ENCODE results near the gene CEMIP2. TPM values are rescaled to one million over a fixed set of nuclear protein-coding genes. Genes with fewer than 3 reads are reported as not detected.

Gene CEMIP2
- polyA plus RNA-seq, 3 donors: 11.6 to 58.7 (median 21.4) TPM

GRCh38 chr9:71778085-71778484, 9.8 kb upstream of the CEMIP2 start:
- H3K36me3 Mint-ChIP-seq: no peaks in the 10 kb centered on the region
- Histone ChIP-seq H3K79me2 (ENCODE audit: insufficient read depth, low read length) (no peaks in the 10 kb centered on the region), H3K4me2 (replicated peaks; ENCODE audit: extremely low read depth, low read length, poor library complexity, severe bottlenecking) (no peak overlapping the region), H2AFZ (ENCODE audit: insufficient read depth, low read depth, low read length, poor library complexity, severe bottlenecking) (no peak overlapping the region), H3K4me3 (replicated peaks in 1 of 3; ENCODE audit: low read depth in 2 of 3, low read length in 3 of 3) (no peak overlapping the region), H3K9me3 (replicated peaks in 1 of 2; ENCODE audit: control insufficient read depth in 1 of 2, insufficient read depth in 1 of 2, low read length in 2 of 2) (no peaks in the 10 kb centered on the region), H3K27me3 (ENCODE audit: control insufficient read depth in 2 of 2, insufficient read depth in 2 of 2, low read length in 2 of 2) (no peaks in the 10 kb centered on the region), H3K36me3 (replicated peaks in 1 of 2; ENCODE audit: control insufficient read depth in 1 of 2, insufficient read depth in 2 of 2, low read length in 2 of 2) (no peaks in the 10 kb centered on the region), H3K27ac (ENCODE audit: low read depth in 1 of 2, low read length in 2 of 2) (no peak overlapping the region), H4K20me1 (ENCODE audit: insufficient read depth, low read length) (no peaks in the 10 kb centered on the region), H3K4me1 (ENCODE audit: control insufficient read depth in 1 of 2, insufficient read depth in 2 of 2, low read length in 2 of 2) (no peaks in the 10 kb centered on the region), H3K9ac (ENCODE audit: insufficient read depth, low read length, poor library complexity, severe bottlenecking) (no peak overlapping the region)
- no peak for DNase-seq
- no peak overlapping the region for H3K27ac Mint-ChIP-seq
- TF ChIP-seq CTCF (IDR thresholded peaks at IDR 0.05): no peak
- H3K9me3 Mint-ChIP-seq: no peaks in the 10 kb centered on the region
- intact Hi-C loops (cut with micrococcal nuclease): no loop called here
- peaks cover 2% of the 10 kb centered on the region for H3K4me1 Mint-ChIP-seq
- no peak overlapping the region for H3K4me3 Mint-ChIP-seq
- H3K27me3 Mint-ChIP-seq (ENCODE audit: low read depth in 3 of 3): peaks cover 0 to 3% (median 2%) of the 10 kb centered on the region in 3 donors
- WGBS (ENCODE audit: insufficient coverage): 79% methylated on average over 3 of the region's 5 CpGs

- Histone ChIP-seq H2AFZ (ENCODE audit: insufficient read depth, low read depth, low read length, poor library complexity, severe bottlenecking) (no peak overlapping the region), H3K9ac (ENCODE audit: insufficient read depth, low read length, poor library complexity, severe bottlenecking) (no peak overlapping the region), H3K36me3 (replicated peaks in 1 of 2; ENCODE audit: control insufficient read depth in 1 of 2, insufficient read depth in 2 of 2, low read length in 2 of 2) (no peaks in the 10 kb centered on the region), H3K27ac (ENCODE audit: low read depth in 1 of 2, low read length in 2 of 2) (no peak overlapping the region), H3K9me3 (replicated peaks in 1 of 2; ENCODE audit: control insufficient read depth in 1 of 2, insufficient read depth in 1 of 2, low read length in 2 of 2) (no peaks in the 10 kb centered on the region), H3K4me2 (replicated peaks; ENCODE audit: extremely low read depth, low read length, poor library complexity, severe bottlenecking) (no peak overlapping the region), H3K4me3 (replicated peaks in 1 of 3; ENCODE audit: low read depth in 2 of 3, low read length in 3 of 3) (no peak overlapping the region), H3K27me3 (ENCODE audit: control insufficient read depth in 2 of 2, insufficient read depth in 2 of 2, low read length in 2 of 2) (peaks cover 2 to 3% of the 10 kb centered on the region in 2 donors), H3K79me2 (ENCODE audit: insufficient read depth, low read length) (no peaks in the 10 kb centered on the region), H3K4me1 (ENCODE audit: control insufficient read depth in 1 of 2, insufficient read depth in 2 of 2, low read length in 2 of 2) (no peaks in the 10 kb centered on the region), H4K20me1 (ENCODE audit: insufficient read depth, low read length) (no peaks in the 10 kb centered on the region)
- H3K27me3 Mint-ChIP-seq (ENCODE audit: low read depth in 3 of 3): peaks cover 5 to 8% (median 8%) of the 10 kb centered on the region in 3 donors
- no peak for TF ChIP-seq CTCF (IDR thresholded peaks at IDR 0.05)
- no peak for DNase-seq
- 40% methylated on average over 2 of the region's 3 CpGs for WGBS (ENCODE audit: insufficient coverage)
- no peak overlapping the region for H3K4me3 Mint-ChIP-seq
- H3K27ac Mint-ChIP-seq: no peak overlapping the region
- no peaks in the 10 kb centered on the region for H3K9me3 Mint-ChIP-seq
- intact Hi-C loops (cut with micrococcal nuclease): no loop called here
- peaks cover 3% of the 10 kb centered on the region for H3K4me1 Mint-ChIP-seq
- no peaks in the 10 kb centered on the region for H3K36me3 Mint-ChIP-seq
Observed at GRCh38 chr9:71774920-71775319, 6.6 kb upstream of the CEMIP2 start.
